ENCODE data around the gene PRMT9. TPM values are rescaled to one million over a fixed set of nuclear protein-coding genes. Genes with fewer than 3 reads are reported as not detected.

PRMT9 gene
- total and polyA plus RNA-seq, 4 experiments from 2014 or later: 4.6 to 12.6 (median 9.4) TPM

DNA sequence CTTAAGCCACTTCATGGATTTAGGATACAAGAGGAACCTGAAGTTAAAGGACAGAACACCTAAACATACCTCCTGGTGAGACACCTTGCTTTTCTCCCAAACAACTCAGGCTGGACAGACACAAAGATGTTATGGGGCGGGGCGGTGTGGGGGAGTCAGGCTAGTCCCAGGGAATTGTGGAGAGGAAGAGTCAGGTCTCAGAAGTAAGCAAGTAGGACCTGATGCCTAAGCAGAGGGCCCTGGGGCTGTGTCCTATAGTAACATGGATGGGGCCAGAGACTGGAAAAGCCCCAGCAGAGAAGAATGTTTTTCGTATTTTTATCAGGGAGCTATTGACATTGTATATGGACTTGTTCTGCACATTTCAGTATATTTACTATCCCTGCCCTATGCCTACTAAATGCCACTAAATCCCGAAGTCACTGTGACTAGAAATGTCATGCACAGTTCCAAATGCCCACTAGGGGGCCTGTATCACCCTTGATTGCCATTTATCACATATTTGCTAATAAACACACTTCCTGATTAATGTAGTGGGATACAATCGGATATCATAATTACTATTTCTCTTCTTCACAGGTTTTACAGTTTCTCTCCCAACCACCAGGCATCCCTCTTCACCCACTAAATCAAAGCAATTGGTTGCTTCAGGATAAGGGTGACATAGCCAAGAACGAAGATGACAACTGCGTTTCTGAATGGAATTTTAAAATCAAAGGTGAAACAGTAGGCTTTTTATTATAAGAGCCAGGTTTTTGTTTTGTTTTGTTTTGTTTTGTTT is 24.1 kb upstream of the PRMT9 start:
- Histone ChIP-seq H3K4me3 (ENCODE audit: low read length in 2 of 2) (no peak overlapping the region), H3K27ac (ENCODE audit: low read depth, low read length) (no peak overlapping the region), H3K4me1 (ENCODE audit: insufficient read depth, low read length) (no peaks in the 10 kb centered on the region), H3K9me3 (ENCODE audit: control insufficient read depth in 1 of 2, low read length in 2 of 2) (no peaks in the 10 kb centered on the region), H3K36me3 (ENCODE audit: insufficient read depth, low read length) (no peaks in the 10 kb centered on the region), H3K27me3 (ENCODE audit: insufficient read depth, low read length) (no peaks in the 10 kb centered on the region)
- peak; percentile 51 to 62 (median 55) for DNase-seq
- POLR2A ChIA-PET (ENCODE audit: partially characterized antibody): interaction anchor here (1.1 kb wide), 1 partner anchor 159 kb away, joined by 4 read pairs; no protein-coding TSS in a partner anchor
- Mint-ChIP-seq H3K27me3 (no peaks in the 10 kb centered on the region), H3K4me3 (no peak overlapping the region), H3K36me3 (no peaks in the 10 kb centered on the region), H3K4me1 (peaks cover 0 to 3% (median under 1%) of the 10 kb centered on the region in 4 donors), H3K27ac (peak overlapping the region in 1 of 7 donors; percentile 7), H3K9me3 (no peaks in the 10 kb centered on the region)
- intact Hi-C loops (cut with micrococcal nuclease): loop anchor here (1.0 to 10.0 kb wide), 4 partner anchors 23 to 1557 kb away; no protein-coding TSS in a partner anchor
- CTCF ChIA-PET (ENCODE audit: partially characterized antibody): interaction anchor here (1.0 to 10.3 kb wide), 22 partner anchors 10 to 190 kb away, joined by 3 to 261 read pairs (median 5); partner anchors contain the start of genes ARHGAP10 and PRMT9

DNA sequence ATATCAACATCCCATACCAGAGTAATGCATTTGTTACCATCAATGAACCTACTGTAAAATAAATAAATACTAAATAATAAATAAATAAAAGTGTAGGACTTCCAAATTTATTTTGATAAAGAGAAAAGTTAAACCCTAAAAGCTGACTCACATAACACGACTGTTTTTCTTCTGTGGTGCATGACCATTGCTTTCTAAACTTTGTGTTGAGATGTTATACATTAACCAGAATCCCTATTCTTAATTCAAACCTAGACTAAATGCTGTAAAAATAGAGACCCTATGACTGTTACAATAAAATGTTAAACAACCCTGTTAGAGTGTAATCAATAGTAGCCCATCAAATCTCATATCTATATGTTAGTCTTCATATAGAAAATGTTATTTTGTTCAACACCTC is 20.9 kb upstream of the PRMT9 start:
- Histone ChIP-seq H3K27ac (ENCODE audit: low read depth, low read length) (no peak overlapping the region), H3K4me3 (ENCODE audit: low read length in 2 of 2) (no peak overlapping the region), H3K36me3 (ENCODE audit: insufficient read depth, low read length) (no peaks in the 10 kb centered on the region), H3K9me3 (ENCODE audit: control insufficient read depth in 1 of 2, low read length in 2 of 2) (no peaks in the 10 kb centered on the region), H3K27me3 (ENCODE audit: insufficient read depth, low read length) (no peaks in the 10 kb centered on the region), H3K4me1 (ENCODE audit: insufficient read depth, low read length) (no peaks in the 10 kb centered on the region)
- no peak overlapping the region for H3K4me3 Mint-ChIP-seq
- peaks cover 0 to 3% (median 0%) of the 10 kb centered on the region in 8 donors for H3K9me3 Mint-ChIP-seq
- ChIA-PET POLR2A (ENCODE audit: partially characterized antibody) (no interaction called here), CTCF (ENCODE audit: partially characterized antibody) (interaction anchor here (10.3 kb wide), 1 partner anchor 160 kb away, joined by 261 read pairs; no protein-coding TSS in a partner anchor)
- H3K4me1 Mint-ChIP-seq: peaks cover 0 to 3% (median under 1%) of the 10 kb centered on the region in 4 donors
- intact Hi-C loops (cut with micrococcal nuclease): loop anchor here (10.0 kb wide), 1 partner anchor 1560 kb away; no protein-coding TSS in a partner anchor
- no peak for DNase-seq
- no peak overlapping the region for H3K27ac Mint-ChIP-seq
- no peaks in the 10 kb centered on the region for H3K36me3 Mint-ChIP-seq
- peaks cover 0 to 1% of the 10 kb centered on the region in 2 donors for H3K27me3 Mint-ChIP-seq

DNA sequence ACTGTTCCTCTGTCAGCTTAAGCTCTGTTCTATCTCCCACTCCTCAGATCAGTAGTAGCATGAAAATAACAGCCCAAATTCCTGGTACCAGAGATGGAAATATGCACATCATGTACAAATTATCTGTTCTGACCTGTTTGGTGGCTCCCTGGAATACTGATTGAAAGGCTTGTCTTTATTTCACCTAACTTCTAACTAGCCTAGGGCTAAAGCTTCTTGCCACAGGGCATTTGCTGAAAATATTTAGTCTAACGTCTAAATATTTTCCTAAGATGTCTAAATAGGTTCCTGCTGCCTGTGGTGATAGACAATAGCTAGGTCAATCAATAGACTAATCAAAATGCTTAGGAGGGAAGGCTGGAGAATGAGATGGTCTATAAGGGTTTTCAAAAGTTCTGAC is 12.9 kb upstream of the PRMT9 start:
- H3K4me1 Mint-ChIP-seq: no peaks in the 10 kb centered on the region
- no peak overlapping the region for H3K4me3 Mint-ChIP-seq
- no peak for DNase-seq
- H3K9me3 Mint-ChIP-seq: peaks cover 0 to 10% (median 3%) of the 10 kb centered on the region in 8 donors
- CTCF ChIA-PET (ENCODE audit: partially characterized antibody): interaction anchor here (7.8 kb wide), 1 partner anchor 169 kb away, joined by 73 read pairs; no protein-coding TSS in a partner anchor
- H3K4me3 ChIP-seq (ENCODE audit: low read length in 2 of 2): no peak overlapping the region
- H3K9me3 ChIP-seq (ENCODE audit: control insufficient read depth in 1 of 2, low read length in 2 of 2): no peaks in the 10 kb centered on the region
- no peak overlapping the region for H3K27ac Mint-ChIP-seq
- H3K36me3 Mint-ChIP-seq: no peaks in the 10 kb centered on the region
- no peaks in the 10 kb centered on the region for H3K36me3 ChIP-seq (ENCODE audit: insufficient read depth, low read length)
- peaks cover 14% of the 10 kb centered on the region in 2 donors for H3K27me3 Mint-ChIP-seq
- no peak overlapping the region for H3K27ac ChIP-seq (ENCODE audit: low read depth, low read length)
- H3K4me1 ChIP-seq (ENCODE audit: insufficient read depth, low read length): no peaks in the 10 kb centered on the region
- intact Hi-C loops (cut with micrococcal nuclease): no loop called here
- no peaks in the 10 kb centered on the region for H3K27me3 ChIP-seq (ENCODE audit: insufficient read depth, low read length)
- POLR2A ChIA-PET (ENCODE audit: partially characterized antibody): no interaction called here

DNA sequence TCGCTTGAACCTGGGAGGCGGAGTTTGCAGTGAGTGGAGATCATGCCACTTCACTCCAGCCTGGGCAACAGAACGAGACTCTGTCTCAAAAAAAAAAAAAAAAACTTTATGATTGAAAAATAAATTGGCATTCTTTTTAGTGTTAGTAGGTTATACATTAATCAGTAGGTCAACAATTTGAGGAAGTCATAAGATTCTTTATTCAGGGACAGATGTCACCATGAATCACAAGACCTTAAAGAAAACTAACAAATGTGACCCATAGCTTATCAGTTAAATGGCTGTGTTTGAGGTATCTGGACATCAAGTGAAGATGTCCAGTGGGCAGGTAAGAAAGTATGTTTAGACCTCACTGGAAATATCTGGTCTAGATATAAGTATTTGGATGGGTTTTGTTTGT is 9.3 kb upstream of the PRMT9 start:
- no peaks in the 10 kb centered on the region for H3K27me3 ChIP-seq (ENCODE audit: insufficient read depth, low read length)
- ChIA-PET POLR2A (ENCODE audit: partially characterized antibody) (no interaction called here), CTCF (ENCODE audit: partially characterized antibody) (interaction anchor here (2.9 kb wide), 1 partner anchor 174 kb away, joined by 12 read pairs; no protein-coding TSS in a partner anchor)
- H3K9me3 ChIP-seq (ENCODE audit: control insufficient read depth in 1 of 2, low read length in 2 of 2): no peaks in the 10 kb centered on the region
- Mint-ChIP-seq H3K27me3 (peaks cover 18 to 19% of the 10 kb centered on the region in 2 donors), H3K9me3 (no peaks in the 10 kb centered on the region), H3K4me3 (no peak overlapping the region), H3K36me3 (no peaks in the 10 kb centered on the region), H3K4me1 (peaks cover 0 to 5% (median 3%) of the 10 kb centered on the region in 4 donors), H3K27ac (no peak overlapping the region)
- no peak overlapping the region for H3K27ac ChIP-seq (ENCODE audit: low read depth, low read length)
- H3K4me1 ChIP-seq (ENCODE audit: insufficient read depth, low read length): no peaks in the 10 kb centered on the region
- no peaks in the 10 kb centered on the region for H3K36me3 ChIP-seq (ENCODE audit: insufficient read depth, low read length)
- H3K4me3 ChIP-seq (ENCODE audit: low read length in 2 of 2): no peak overlapping the region
- no peak for DNase-seq
- intact Hi-C loops (cut with micrococcal nuclease): no loop called here

DNA sequence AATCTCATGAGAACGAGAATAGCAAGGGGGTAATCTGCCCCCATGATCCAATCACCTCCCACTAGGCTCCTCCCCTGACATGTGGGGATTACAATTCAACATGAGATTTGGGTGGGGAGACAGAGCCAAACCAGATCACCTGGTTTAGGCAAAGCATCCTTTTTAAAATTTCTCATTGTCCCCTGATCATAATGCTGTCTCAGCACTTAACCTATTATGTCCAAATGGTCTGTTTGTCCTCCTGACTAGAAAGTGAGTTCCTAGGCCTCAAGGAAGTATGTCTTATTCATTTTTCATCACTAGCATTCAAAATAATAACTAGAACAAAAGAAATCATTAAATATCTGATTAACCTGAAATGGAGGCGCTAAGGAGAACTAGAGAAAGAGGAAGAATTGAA is 7.9 kb upstream of the PRMT9 start:
- Mint-ChIP-seq H3K27ac (no peak overlapping the region), H3K27me3 (peaks cover 17% of the 10 kb centered on the region in 2 donors), H3K36me3 (no peaks in the 10 kb centered on the region), H3K9me3 (no peaks in the 10 kb centered on the region), H3K4me1 (peaks cover 0 to 5% (median 3%) of the 10 kb centered on the region in 4 donors), H3K4me3 (no peak overlapping the region)
- ChIA-PET CTCF (ENCODE audit: partially characterized antibody) (interaction anchor here (0.7 kb wide), 1 partner anchor 175 kb away, joined by 3 read pairs; no protein-coding TSS in a partner anchor), POLR2A (ENCODE audit: partially characterized antibody) (no interaction called here)
- H3K4me1 ChIP-seq (ENCODE audit: insufficient read depth, low read length): no peaks in the 10 kb centered on the region
- no peak for DNase-seq
- intact Hi-C loops (cut with micrococcal nuclease): no loop called here
- H3K36me3 ChIP-seq (ENCODE audit: insufficient read depth, low read length): no peaks in the 10 kb centered on the region
- H3K4me3 ChIP-seq (ENCODE audit: low read length in 2 of 2): no peak overlapping the region
- no peak overlapping the region for H3K27ac ChIP-seq (ENCODE audit: low read depth, low read length)
- H3K9me3 ChIP-seq (ENCODE audit: control insufficient read depth in 1 of 2, low read length in 2 of 2): no peaks in the 10 kb centered on the region
- H3K27me3 ChIP-seq (ENCODE audit: insufficient read depth, low read length): no peaks in the 10 kb centered on the region

GRCh38 chr4:147689067-147689466 is 5.1 kb upstream of the PRMT9 start:
- peaks cover 0 to 6% of the 10 kb centered on the region in 2 donors for H3K36me3 Mint-ChIP-seq
- ChIA-PET CTCF (ENCODE audit: partially characterized antibody) (interaction anchor here (1.5 to 2.7 kb wide), 3 partner anchors 19 to 178 kb away, joined by 5 to 7 read pairs (median 5); partner anchors contain the start of gene ARHGAP10), POLR2A (ENCODE audit: partially characterized antibody) (no interaction called here)
- peaks cover 5% of the 10 kb centered on the region for H3K4me1 ChIP-seq (ENCODE audit: insufficient read depth, low read length)
- H3K9me3 ChIP-seq (ENCODE audit: control insufficient read depth in 1 of 2, low read length in 2 of 2): no peaks in the 10 kb centered on the region
- peaks cover 7 to 15% (median 10%) of the 10 kb centered on the region in 4 donors for H3K4me1 Mint-ChIP-seq
- H3K27me3 Mint-ChIP-seq: peaks cover 14 to 19% of the 10 kb centered on the region in 2 donors
- H3K9me3 Mint-ChIP-seq: no peaks in the 10 kb centered on the region
- DNase-seq: no peak
- no peaks in the 10 kb centered on the region for H3K27me3 ChIP-seq (ENCODE audit: insufficient read depth, low read length)
- intact Hi-C loops (cut with micrococcal nuclease): loop anchor here (10.0 kb wide), 2 partner anchors 366 to 1514 kb away; partner anchors contain the start of gene LSM6
- H3K36me3 ChIP-seq (ENCODE audit: insufficient read depth, low read length): no peaks in the 10 kb centered on the region
- H3K4me3 Mint-ChIP-seq: peak overlapping the region in 2 of 8 donors; percentile 10 to 41
- no peak overlapping the region for H3K4me3 ChIP-seq (ENCODE audit: low read length in 2 of 2)
- H3K27ac Mint-ChIP-seq: peak overlapping the region in 4 of 7 donors; percentile 1 to 72 (median 56)
- H3K27ac ChIP-seq (ENCODE audit: low read depth, low read length): no peak overlapping the region

DNA sequence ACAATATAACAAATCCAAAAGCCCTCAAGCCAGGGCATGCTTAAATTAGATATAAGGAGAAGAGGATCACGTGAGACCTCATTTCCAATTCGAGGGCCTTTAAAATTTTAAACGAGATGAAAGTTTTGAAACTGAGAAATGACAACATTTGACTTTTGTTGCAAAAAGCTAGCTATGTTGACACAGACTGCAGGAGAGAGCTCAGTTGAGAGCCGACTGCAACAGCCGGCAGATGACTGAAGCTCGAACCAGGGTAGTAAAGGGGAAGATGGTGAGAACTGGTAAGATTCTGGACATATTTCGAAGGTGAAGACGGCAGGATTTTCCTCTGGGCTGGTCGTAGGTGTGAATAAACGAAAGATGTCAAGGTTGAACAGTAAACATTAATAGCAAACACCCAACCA is 773 bp downstream of the PRMT9 start:
- peaks cover 26 to 40% (median 32%) of the 10 kb centered on the region in 4 donors for H3K4me1 Mint-ChIP-seq
- peak overlapping the region; percentile 92 to 99 (median 96) for H3K4me3 Mint-ChIP-seq
- Histone ChIP-seq H3K27me3 (ENCODE audit: insufficient read depth, low read length) (no peaks in the 10 kb centered on the region), H3K36me3 (ENCODE audit: insufficient read depth, low read length) (no peaks in the 10 kb centered on the region), H3K4me3 (ENCODE audit: low read length in 2 of 2) (peak overlapping the region; percentile 75 to 96), H3K27ac (ENCODE audit: low read depth, low read length) (peak overlapping the region; percentile 89), H3K4me1 (ENCODE audit: insufficient read depth, low read length) (peaks cover 15% of the 10 kb centered on the region), H3K9me3 (ENCODE audit: control insufficient read depth in 1 of 2, low read length in 2 of 2) (no peaks in the 10 kb centered on the region)
- DNase-seq: peak in 3 of 5 donors; percentile 16 to 20 (median 16)
- H3K36me3 Mint-ChIP-seq: peaks cover 10 to 27% of the 10 kb centered on the region in 2 donors
- peaks cover 0 to 2% (median 0%) of the 10 kb centered on the region in 8 donors for H3K9me3 Mint-ChIP-seq
- peaks cover 2 to 3% of the 10 kb centered on the region in 2 donors for H3K27me3 Mint-ChIP-seq
- CTCF ChIA-PET (ENCODE audit: partially characterized antibody): interaction anchor here (1.1 to 3.1 kb wide), 7 partner anchors 25 to 184 kb away, joined by 3 to 29 read pairs (median 7); partner anchors contain the start of genes ARHGAP10 and TMEM184C
- intact Hi-C loops (cut with micrococcal nuclease): loop anchor here (10.0 kb wide), 2 partner anchors 372 to 1508 kb away; partner anchors contain the start of gene LSM6
- H3K27ac Mint-ChIP-seq: peak overlapping the region; percentile 96 to 99 (median 98)
- POLR2A ChIA-PET (ENCODE audit: partially characterized antibody): interaction anchor here (1.1 to 4.0 kb wide), 6 partner anchors 49 to 759 kb away, joined by 3 to 63 read pairs (median 8); partner anchors contain the start of genes ARHGAP10, NR3C2 and TMEM184C
